ENCODE measurements around the gene GRIP2.

DNA sequence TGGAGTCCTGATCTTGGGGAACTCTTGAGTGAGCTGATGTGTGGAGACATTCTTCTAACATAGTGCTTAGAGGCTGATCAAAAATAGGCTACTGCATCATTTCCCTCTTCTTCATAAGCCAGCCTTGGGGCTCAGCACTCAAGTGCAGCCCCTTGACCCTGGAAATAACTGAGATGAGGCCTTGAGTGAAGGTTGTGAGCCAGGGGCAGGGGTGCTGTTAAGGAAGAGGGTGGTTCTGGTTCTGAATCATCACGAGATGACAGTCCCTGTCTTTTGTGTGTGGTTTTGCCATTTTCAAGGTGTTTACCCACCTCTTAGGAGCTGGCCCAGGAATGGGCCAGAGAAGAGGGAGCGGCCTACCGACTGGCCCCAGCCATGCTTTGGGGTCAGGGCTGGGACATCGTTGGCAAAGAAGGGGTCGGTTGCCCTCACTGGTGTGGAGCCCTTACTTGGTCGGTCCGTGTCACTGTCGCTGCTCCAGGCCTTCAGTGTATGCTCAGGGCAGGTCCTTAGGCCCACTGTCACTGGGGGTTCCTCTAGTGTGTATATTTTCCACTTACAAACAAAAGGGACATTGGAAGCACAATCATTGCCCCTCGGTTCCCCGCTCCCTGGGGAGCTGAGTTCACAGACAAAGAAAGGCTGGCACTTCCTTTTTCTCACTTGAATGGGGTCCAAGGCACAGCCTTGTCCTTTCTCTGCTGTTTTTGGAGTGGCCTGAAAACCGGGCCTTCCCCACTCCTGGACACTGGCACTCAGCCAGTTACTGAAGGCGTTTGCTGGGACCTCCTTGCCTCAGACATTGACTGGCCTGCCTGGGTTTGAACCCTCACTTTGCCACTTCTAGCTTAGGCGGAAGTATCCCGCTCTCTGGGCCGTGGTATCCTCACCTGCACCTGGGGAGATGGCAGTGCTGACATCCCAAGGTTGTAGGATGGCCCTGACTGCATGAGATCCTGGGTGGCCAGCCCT lies 91.1 kb downstream of the GRIP2 start:
- TF ChIP-seq POLR2A (IDR thresholded peaks at IDR 0.05; ENCODE audit: low read depth, low read length) (no peak), POLR2AphosphoS5 (IDR thresholded peaks at IDR 0.05; ENCODE audit: low read depth, low read length) (no peak), TAF1 (IDR thresholded peaks at IDR 0.05; ENCODE audit: low read depth, low read length) (no peak), POU2F2 (IDR thresholded peaks at IDR 0.05; ENCODE audit: low read depth, low read length) (no peak), SPI1 (IDR thresholded peaks at IDR 0.05; ENCODE audit: low read depth, low read length) (no peak), PAX5 (IDR thresholded peaks at IDR 0.05; ENCODE audit: insufficient read depth, low read length, severe bottlenecking) (no peak)
